Esophagus muscularis mucosa (tissue), 4 donors: ENCODE results near the gene PHF2.

Experiments
- EP300 ChIP-seq: sonication (generic); formaldehyde crosslinking; IDR thresholded peaks from one replicate; pipeline ENCODE4 v1.6.1; 2017; ENCODE audit warnings: antibody characterized with exemption
- POLR2AphosphoS5 ChIP-seq, 2 donors: sonication (generic); formaldehyde crosslinking; IDR thresholded peaks; one replicate each; pipeline ENCODE4 v1.6.1; 2017; ENCODE audit warnings: antibody characterized with exemption in 2 of 2
- TF ChIP-seq, protein P1 (sequence below), 3 experiments: fragments of 200-600 bp in 2 of 3; fragments of 450-650 bp in 1 of 3; sonication (generic) in 2 of 3; IDR thresholded peaks; one replicate each; pipeline ENCODE4 v1.5.1; 2017 to 2019; ENCODE audit warnings: antibody characterized with exemption in 3 of 3, mild to moderate bottlenecking in 2 of 3, moderate library complexity in 1 of 3

DNA sequence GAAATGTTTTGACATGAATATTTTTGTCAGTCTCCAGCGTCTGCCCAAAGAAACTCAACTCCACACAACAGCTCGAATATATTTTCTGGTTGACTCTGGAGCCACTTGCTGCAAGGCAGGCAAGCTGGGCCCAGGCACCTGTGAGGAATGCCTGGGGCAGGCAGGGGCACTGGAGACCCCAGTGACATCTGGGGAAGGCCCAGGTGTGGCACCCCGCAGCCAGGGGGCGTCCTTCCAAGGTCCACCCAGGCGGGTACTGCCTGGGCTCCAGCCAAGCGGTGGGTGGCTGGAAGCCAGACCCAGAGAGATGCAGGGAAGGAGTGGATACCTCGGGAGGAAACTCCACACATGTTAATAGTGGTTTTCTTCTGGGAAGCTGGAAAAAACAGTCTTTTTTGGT is 125.9 kb downstream of the PHF2 start:
- TF ChIP-seq, protein P1, sequence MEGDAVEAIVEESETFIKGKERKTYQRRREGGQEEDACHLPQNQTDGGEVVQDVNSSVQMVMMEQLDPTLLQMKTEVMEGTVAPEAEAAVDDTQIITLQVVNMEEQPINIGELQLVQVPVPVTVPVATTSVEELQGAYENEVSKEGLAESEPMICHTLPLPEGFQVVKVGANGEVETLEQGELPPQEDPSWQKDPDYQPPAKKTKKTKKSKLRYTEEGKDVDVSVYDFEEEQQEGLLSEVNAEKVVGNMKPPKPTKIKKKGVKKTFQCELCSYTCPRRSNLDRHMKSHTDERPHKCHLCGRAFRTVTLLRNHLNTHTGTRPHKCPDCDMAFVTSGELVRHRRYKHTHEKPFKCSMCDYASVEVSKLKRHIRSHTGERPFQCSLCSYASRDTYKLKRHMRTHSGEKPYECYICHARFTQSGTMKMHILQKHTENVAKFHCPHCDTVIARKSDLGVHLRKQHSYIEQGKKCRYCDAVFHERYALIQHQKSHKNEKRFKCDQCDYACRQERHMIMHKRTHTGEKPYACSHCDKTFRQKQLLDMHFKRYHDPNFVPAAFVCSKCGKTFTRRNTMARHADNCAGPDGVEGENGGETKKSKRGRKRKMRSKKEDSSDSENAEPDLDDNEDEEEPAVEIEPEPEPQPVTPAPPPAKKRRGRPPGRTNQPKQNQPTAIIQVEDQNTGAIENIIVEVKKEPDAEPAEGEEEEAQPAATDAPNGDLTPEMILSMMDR (IDR thresholded peaks at IDR 0.05) = no peak
- TF ChIP-seq POLR2AphosphoS5 (IDR thresholded peaks at IDR 0.05) = no peak
- no peak for TF ChIP-seq EP300
